ACC112 (cell line): Measurements from ENCODE around the gene SLC35B2.
A peak's percentile ranks its signal among the peaks of the same experiment; 100 is the strongest.

ENCODE experiments used
- H2AFZ ChIP-seq: fragments of 200-600 bp; sonication (generic); one replicate; pipeline ENCODE4 v1.6.0; 2017; ENCODE audit warnings: antibody characterized with exemption, low read length; ENCODE audit not compliant: unreplicated experiment
- H3K27ac ChIP-seq: fragments of 200-600 bp; sonication (generic); 2 replicates; pipeline ENCODE4 v1.5.1; 2014; ENCODE audit warnings: low read depth, mild to moderate bottlenecking, antibody characterized with exemption, low read length, moderate library complexity
- H3K27me3 ChIP-seq: fragments of 200-600 bp; sonication (generic); 2 replicates; pipeline ENCODE4 v1.6.1; 2014; ENCODE audit warnings: mild to moderate bottlenecking, antibody characterized with exemption, low read length, moderate library complexity, mixed read lengths; ENCODE audit not compliant: insufficient read depth
- H3K36me3 ChIP-seq: fragments of 200-600 bp; sonication (generic); 2 replicates; pipeline ENCODE4 v1.6.1; 2016; ENCODE audit warnings: mild to moderate bottlenecking, antibody characterized with exemption, low read length, moderate library complexity, mixed read lengths; ENCODE audit not compliant: insufficient read depth
- H3K4me1 ChIP-seq: fragments of 200-600 bp; sonication (generic); one replicate; pipeline ENCODE4 v1.6.1; 2016; ENCODE audit warnings: low read length, mixed read lengths; ENCODE audit not compliant: insufficient read depth, unreplicated experiment, control insufficient read depth
- H3K4me3 ChIP-seq: fragments of 200-600 bp; sonication (generic); 2 replicates; pipeline ENCODE4 v1.5.1; 2014; ENCODE audit warnings: mild to moderate bottlenecking, low read depth, low read length
- H3K79me2 ChIP-seq: fragments of 200-600 bp; sonication (generic); one replicate; pipeline ENCODE4 v1.6.0; 2016; ENCODE audit warnings: low read length; ENCODE audit not compliant: control insufficient read depth, unreplicated experiment, insufficient read depth

SLC35B2 gene

GRCh38 chr6:44258921-44259320, 1.6 kb upstream of the SLC35B2 start:
- Histone ChIP-seq H2AFZ (no peak overlapping the region), H3K27me3 (no peaks in the 10 kb centered on the region), H3K4me1 (peaks cover 31% of the 10 kb centered on the region), H3K4me3 (no peak overlapping the region), H3K27ac (no peak overlapping the region), H3K79me2 (peaks cover 17% of the 10 kb centered on the region), H3K36me3 (0 out of 2 replicates have a peak, but pooled peaks cover 6% of the 10 kb centered on the region)

- no peak overlapping the region for H3K4me3 ChIP-seq
- no peaks in the 10 kb centered on the region for H3K27me3 ChIP-seq
- H3K36me3 ChIP-seq, result 0 out of 2 replicates have a peak, but pooled peaks cover 6% of the 10 kb centered on the region
- peaks cover 12% of the 10 kb centered on the region for H3K79me2 ChIP-seq
- H2AFZ ChIP-seq, result no peak overlapping the region
- peaks cover 31% of the 10 kb centered on the region for H3K4me1 ChIP-seq
- no peak overlapping the region for H3K27ac ChIP-seq
Measured at GRCh38 chr6:44258325-44258863, 1.1 kb upstream of the SLC35B2 start.

- no peaks in the 10 kb centered on the region for H3K27me3 ChIP-seq
- peak overlapping the region; percentile 93 for H3K4me3 ChIP-seq
- H3K27ac ChIP-seq, result peak overlapping the region; percentile 44; the same call in 1 of the 2 replicates
- H3K36me3 ChIP-seq, result peaks cover 11% of the 10 kb centered on the region; the same call in 1 of the 2 replicates
- H2AFZ ChIP-seq, result peak overlapping the region; percentile 81
- H3K4me1 ChIP-seq, result peaks cover 27% of the 10 kb centered on the region
- peaks cover 12% of the 10 kb centered on the region for H3K79me2 ChIP-seq
Measured at GRCh38 chr6:44257753-44258324, 511 bp upstream of the SLC35B2 start.

GRCh38 chr6:44256775-44257024, 628 bp downstream of the SLC35B2 start:
- Histone ChIP-seq H3K4me3 (peak overlapping the region; percentile 93), H2AFZ (no peak overlapping the region), H3K4me1 (peaks cover 24% of the 10 kb centered on the region), H3K79me2 (peaks cover 14% of the 10 kb centered on the region), H3K36me3 (peaks cover 19% of the 10 kb centered on the region; the same call in 1 of the 2 replicates), H3K27ac (peak overlapping the region; percentile 58; the same call in 1 of the 2 replicates), H3K27me3 (no peaks in the 10 kb centered on the region)

- Histone ChIP-seq H3K79me2 (peaks cover 20% of the 10 kb centered on the region), H2AFZ (no peak overlapping the region), H3K27me3 (no peaks in the 10 kb centered on the region), H3K27ac (peak overlapping the region; percentile 58; the same call in 1 of the 2 replicates), H3K36me3 (peaks cover 25% of the 10 kb centered on the region), H3K4me1 (peaks cover 28% of the 10 kb centered on the region), H3K4me3 (peak overlapping the region; percentile 93)
Measured at GRCh38 chr6:44255871-44256774, 1.2 kb downstream of the SLC35B2 start.

GRCh38 chr6:44255105-44255808, 2.1 kb downstream of the SLC35B2 start:
- H3K79me2 ChIP-seq, result peaks cover 29% of the 10 kb centered on the region
- peak overlapping the region; percentile 93 for H3K4me3 ChIP-seq
- H3K4me1 ChIP-seq, result peaks cover 36% of the 10 kb centered on the region
- no peak overlapping the region for H2AFZ ChIP-seq
- H3K27ac ChIP-seq, result no peak overlapping the region
- peaks cover 33% of the 10 kb centered on the region for H3K36me3 ChIP-seq
- no peaks in the 10 kb centered on the region for H3K27me3 ChIP-seq

GRCh38 chr6:44254191-44255104, 2.9 kb downstream of the SLC35B2 start:
- peaks cover 44% of the 10 kb centered on the region for H3K4me1 ChIP-seq
- H3K4me3 ChIP-seq, result no peak overlapping the region
- H3K79me2 ChIP-seq, result peaks cover 37% of the 10 kb centered on the region
- peaks cover 39% of the 10 kb centered on the region for H3K36me3 ChIP-seq
- no peaks in the 10 kb centered on the region for H3K27me3 ChIP-seq
- no peak overlapping the region for H2AFZ ChIP-seq
- no peak overlapping the region for H3K27ac ChIP-seq

GRCh38 chr6:44253307-44254101, 3.8 kb downstream of the SLC35B2 start:
- H3K4me1 ChIP-seq, result peaks cover 54% of the 10 kb centered on the region
- peaks cover 46% of the 10 kb centered on the region for H3K79me2 ChIP-seq
- no peak overlapping the region for H3K27ac ChIP-seq

More at GRCh38 chr6:44253307-44254101, 3.8 kb downstream of the SLC35B2 start:
- Histone ChIP-seq H2AFZ (no peak overlapping the region), H3K36me3 (peaks cover 48% of the 10 kb centered on the region), H3K27me3 (no peaks in the 10 kb centered on the region), H3K4me3 (no peak overlapping the region)
